ENCODE measurements around the gene ZNF710. TPM values are rescaled to one million over a fixed set of nuclear protein-coding genes. Genes with fewer than 3 reads are reported as not detected.

ZNF710 gene
- total RNA-seq, 1 donor from 2014 or later, result 47.9 TPM

- H3K27me3 ChIP-seq, result no peaks in the 10 kb centered on the region
- TF ChIP-seq CTCF (IDR thresholded peaks at IDR 0.05), result no peak
- DNase-seq (no peak), ATAC-seq (no peak)
- H3K27ac ChIP-seq, result peak overlapping the region; percentile 67
- no peaks in the 10 kb centered on the region for H3K36me3 ChIP-seq
- H3K4me3 ChIP-seq, result peak overlapping the region; percentile 76
- H3K9me3 ChIP-seq, result no peaks in the 10 kb centered on the region
- intact Hi-C loops (cut with DNase I), result no loop called here
- peaks cover 45% of the 10 kb centered on the region for H3K4me1 ChIP-seq
These were observed 2.6 kb downstream of the ZNF710 start for GRCh38 chr15:90003736-90004135.

GRCh38 chr15:90004252-90004651 is 3.1 kb downstream of the ZNF710 start:
- H3K4me3 ChIP-seq, result peak overlapping the region; percentile 76
- H3K4me1 ChIP-seq, result peaks cover 39% of the 10 kb centered on the region

GRCh38 chr15:90004671-90005070 is 3.5 kb downstream of the ZNF710 start:
- ATAC-seq (peak; percentile 44), DNase-seq (no peak)
- Histone ChIP-seq H3K4me1 (peaks cover 39% of the 10 kb centered on the region), H3K9me3 (no peaks in the 10 kb centered on the region), H3K36me3 (no peaks in the 10 kb centered on the region), H3K27ac (peak overlapping the region; percentile 67), H3K27me3 (no peaks in the 10 kb centered on the region), H3K4me3 (peak overlapping the region; percentile 76)
- intact Hi-C loops (cut with DNase I), result no loop called here
- no peak for TF ChIP-seq CTCF (IDR thresholded peaks at IDR 0.05)

More at GRCh38 chr15:90004252-90004651, 3.1 kb downstream of the ZNF710 start:
- no peak for ATAC-seq
- Histone ChIP-seq H3K9me3 (no peaks in the 10 kb centered on the region), H3K36me3 (no peaks in the 10 kb centered on the region), H3K27ac (peak overlapping the region; percentile 67), H3K27me3 (no peaks in the 10 kb centered on the region)
- no peak for DNase-seq
- no peak for TF ChIP-seq CTCF (IDR thresholded peaks at IDR 0.05)
- intact Hi-C loops (cut with DNase I), result no loop called here

- H3K4me1 ChIP-seq, result peaks cover 39% of the 10 kb centered on the region
- ATAC-seq (no peak), DNase-seq (no peak)
- intact Hi-C loops (cut with DNase I), result no loop called here
- TF ChIP-seq CTCF (IDR thresholded peaks at IDR 0.05), result no peak
- H3K9me3 ChIP-seq, result peaks cover 1% of the 10 kb centered on the region
- no peak overlapping the region for H3K4me3 ChIP-seq
- H3K27me3 ChIP-seq, result no peaks in the 10 kb centered on the region
- peak overlapping the region; percentile 6 for H3K27ac ChIP-seq
- H3K36me3 ChIP-seq, result no peaks in the 10 kb centered on the region
These were observed 5.3 kb downstream of the ZNF710 start for GRCh38 chr15:90006217-90007075.

GRCh38 chr15:90007076-90007460 is 5.9 kb downstream of the ZNF710 start:
- no peak overlapping the region for H3K4me3 ChIP-seq
- no peak for TF ChIP-seq CTCF (IDR thresholded peaks at IDR 0.05)
- H3K27ac ChIP-seq, result no peak overlapping the region
- H3K9me3 ChIP-seq, result peaks cover 7% of the 10 kb centered on the region
- DNase-seq (no peak), ATAC-seq (no peak)
- H3K36me3 ChIP-seq, result no peaks in the 10 kb centered on the region
- intact Hi-C loops (cut with DNase I), result no loop called here
- no peaks in the 10 kb centered on the region for H3K27me3 ChIP-seq
- peaks cover 39% of the 10 kb centered on the region for H3K4me1 ChIP-seq
